Measurements from ENCODE around the gene KCNJ5.

DNA sequence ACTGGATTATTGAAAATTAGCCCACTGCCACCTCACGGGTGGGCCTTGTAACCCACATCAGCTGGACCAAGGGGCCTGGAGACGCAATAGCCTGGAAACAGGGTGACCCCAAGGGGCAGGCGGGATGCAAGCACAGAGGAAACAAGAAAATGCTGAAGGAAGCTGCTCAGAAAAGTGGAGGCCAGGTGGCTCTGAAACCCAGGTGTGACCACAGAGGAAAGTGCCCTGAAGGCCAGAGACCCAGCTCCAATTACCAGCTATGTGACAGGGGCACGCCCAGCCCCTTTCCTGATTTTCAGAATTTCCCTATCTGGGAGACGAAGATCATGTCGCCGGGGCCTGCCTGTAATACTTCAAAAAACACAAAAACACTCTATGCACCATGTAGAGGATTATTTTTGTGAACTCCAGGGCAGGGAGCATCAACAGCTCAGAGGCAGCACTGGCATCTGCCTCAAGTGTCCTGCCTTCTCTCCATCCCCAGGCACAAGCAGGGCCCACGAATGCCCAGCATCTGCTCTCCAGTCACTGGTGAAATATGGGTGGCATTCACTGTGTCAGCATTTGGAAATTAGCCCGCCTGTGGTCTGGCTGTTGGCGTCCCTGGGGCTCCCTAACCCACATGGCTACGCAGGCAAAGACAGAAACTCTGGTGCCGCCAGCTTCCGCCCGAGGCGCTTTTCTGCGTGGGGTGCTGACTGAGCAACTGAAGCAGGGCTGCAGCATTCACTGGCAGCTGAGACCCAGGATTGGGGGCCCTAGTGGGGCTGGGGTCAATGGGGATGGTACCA, 30.4 kb upstream of the KCNJ5 start:
- no peak for TF ChIP-seq HES2 (IDR thresholded peaks at IDR 0.05)
- TF ChIP-seq, protein P1, sequence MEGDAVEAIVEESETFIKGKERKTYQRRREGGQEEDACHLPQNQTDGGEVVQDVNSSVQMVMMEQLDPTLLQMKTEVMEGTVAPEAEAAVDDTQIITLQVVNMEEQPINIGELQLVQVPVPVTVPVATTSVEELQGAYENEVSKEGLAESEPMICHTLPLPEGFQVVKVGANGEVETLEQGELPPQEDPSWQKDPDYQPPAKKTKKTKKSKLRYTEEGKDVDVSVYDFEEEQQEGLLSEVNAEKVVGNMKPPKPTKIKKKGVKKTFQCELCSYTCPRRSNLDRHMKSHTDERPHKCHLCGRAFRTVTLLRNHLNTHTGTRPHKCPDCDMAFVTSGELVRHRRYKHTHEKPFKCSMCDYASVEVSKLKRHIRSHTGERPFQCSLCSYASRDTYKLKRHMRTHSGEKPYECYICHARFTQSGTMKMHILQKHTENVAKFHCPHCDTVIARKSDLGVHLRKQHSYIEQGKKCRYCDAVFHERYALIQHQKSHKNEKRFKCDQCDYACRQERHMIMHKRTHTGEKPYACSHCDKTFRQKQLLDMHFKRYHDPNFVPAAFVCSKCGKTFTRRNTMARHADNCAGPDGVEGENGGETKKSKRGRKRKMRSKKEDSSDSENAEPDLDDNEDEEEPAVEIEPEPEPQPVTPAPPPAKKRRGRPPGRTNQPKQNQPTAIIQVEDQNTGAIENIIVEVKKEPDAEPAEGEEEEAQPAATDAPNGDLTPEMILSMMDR (IDR thresholded peaks at IDR 0.05): no peak
- TF ChIP-seq REST (IDR thresholded peaks at IDR 0.05): no peak
- TF ChIP-seq, protein P2, sequence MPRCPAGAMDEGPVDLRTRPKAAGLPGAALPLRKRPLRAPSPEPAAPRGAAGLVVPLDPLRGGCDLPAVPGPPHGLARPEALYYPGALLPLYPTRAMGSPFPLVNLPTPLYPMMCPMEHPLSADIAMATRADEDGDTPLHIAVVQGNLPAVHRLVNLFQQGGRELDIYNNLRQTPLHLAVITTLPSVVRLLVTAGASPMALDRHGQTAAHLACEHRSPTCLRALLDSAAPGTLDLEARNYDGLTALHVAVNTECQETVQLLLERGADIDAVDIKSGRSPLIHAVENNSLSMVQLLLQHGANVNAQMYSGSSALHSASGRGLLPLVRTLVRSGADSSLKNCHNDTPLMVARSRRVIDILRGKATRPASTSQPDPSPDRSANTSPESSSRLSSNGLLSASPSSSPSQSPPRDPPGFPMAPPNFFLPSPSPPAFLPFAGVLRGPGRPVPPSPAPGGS (IDR thresholded peaks at IDR 0.05): no peak
- TF ChIP-seq NR3C1 (IDR thresholded peaks at IDR 0.05): no peak
- TF ChIP-seq USF2 (IDR thresholded peaks at IDR 0.05): no peak
- TF ChIP-seq EP300 (IDR thresholded peaks at IDR 0.05): no peak
- TF ChIP-seq RCOR1 (IDR thresholded peaks at IDR 0.05; ENCODE audit: low read depth, low read length): no peak
- no peak for TF ChIP-seq MYC (IDR thresholded peaks at IDR 0.05; ENCODE audit: borderline replicate concordance, low read length)
- TF ChIP-seq POLR2A (IDR thresholded peaks at IDR 0.05; ENCODE audit: low read length): no peak
- TF ChIP-seq CEBPB (IDR thresholded peaks at IDR 0.05): no peak
- TF ChIP-seq RAD21 (conservative IDR thresholded peaks at IDR 0.05 in 1 of 2, IDR thresholded peaks at IDR 0.05 in 1 of 2): no peak

All from A549 (cell line).